ENCODE data around the gene DYNC2H1. TPM values are rescaled to one million over a fixed set of nuclear protein-coding genes. Genes with fewer than 3 reads are reported as not detected.
"Not testable (repeated sequence)": the region's sequence is repeated elsewhere in the genome, so short reads cannot be mapped to it uniquely, and the experiment has no call there.

Gene DYNC2H1
- total RNA-seq, 3 donors from 2014 or later: 2.3 to 12.4 (median 5.0) TPM

DNA sequence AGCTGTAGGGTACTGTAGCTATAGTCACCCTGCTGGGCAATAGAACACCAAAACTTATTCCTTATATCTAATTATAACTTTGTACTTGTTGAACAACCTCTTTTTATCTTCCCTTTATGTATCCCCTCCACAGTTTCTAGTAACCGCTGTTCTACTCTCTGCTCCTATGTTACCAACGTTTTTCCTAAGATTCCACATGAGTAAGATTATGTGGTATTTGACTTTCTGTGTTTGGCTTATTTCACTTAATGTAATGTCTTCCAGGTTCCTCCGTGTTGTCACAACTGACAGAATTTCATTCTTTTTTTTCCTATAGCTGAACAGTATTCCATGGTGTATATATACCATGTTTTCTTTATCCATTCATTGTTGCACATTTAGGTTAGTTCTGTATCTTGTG is 258.4 kb downstream of the DYNC2H1 start:
- DNase-seq (no peak), ATAC-seq (no peak)
- Histone ChIP-seq H3K4me1 (ENCODE audit: low read depth) (no peaks in the 10 kb centered on the region), H3K36me3 (ENCODE audit: low read depth) (no peaks in the 10 kb centered on the region), H3K9me3 (no peaks in the 10 kb centered on the region), H3K4me3 (no peak overlapping the region)
- intact Hi-C loops (cut with DNase I, micrococcal nuclease): no loop called here
- TF ChIP-seq, protein P1, sequence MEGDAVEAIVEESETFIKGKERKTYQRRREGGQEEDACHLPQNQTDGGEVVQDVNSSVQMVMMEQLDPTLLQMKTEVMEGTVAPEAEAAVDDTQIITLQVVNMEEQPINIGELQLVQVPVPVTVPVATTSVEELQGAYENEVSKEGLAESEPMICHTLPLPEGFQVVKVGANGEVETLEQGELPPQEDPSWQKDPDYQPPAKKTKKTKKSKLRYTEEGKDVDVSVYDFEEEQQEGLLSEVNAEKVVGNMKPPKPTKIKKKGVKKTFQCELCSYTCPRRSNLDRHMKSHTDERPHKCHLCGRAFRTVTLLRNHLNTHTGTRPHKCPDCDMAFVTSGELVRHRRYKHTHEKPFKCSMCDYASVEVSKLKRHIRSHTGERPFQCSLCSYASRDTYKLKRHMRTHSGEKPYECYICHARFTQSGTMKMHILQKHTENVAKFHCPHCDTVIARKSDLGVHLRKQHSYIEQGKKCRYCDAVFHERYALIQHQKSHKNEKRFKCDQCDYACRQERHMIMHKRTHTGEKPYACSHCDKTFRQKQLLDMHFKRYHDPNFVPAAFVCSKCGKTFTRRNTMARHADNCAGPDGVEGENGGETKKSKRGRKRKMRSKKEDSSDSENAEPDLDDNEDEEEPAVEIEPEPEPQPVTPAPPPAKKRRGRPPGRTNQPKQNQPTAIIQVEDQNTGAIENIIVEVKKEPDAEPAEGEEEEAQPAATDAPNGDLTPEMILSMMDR (IDR thresholded peaks at IDR 0.05): no peak

DNA sequence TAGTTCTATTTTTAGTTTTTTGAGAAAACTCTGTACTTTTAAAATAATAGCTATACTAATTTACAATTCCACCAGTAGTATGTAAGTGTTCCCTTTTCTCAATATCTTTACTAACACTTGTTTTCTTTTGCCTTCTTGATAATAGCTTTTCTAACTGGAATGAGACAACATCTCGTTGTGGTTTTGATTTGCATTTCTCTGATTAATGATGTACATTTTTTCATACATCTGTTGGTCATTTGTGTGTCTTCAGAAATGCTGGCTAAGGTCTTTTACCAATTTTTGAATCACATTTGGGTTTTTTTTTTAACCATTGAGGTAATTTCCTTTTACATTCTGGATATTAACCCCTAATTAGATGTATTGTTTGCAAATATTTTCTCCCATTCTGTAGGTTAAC is 258.9 kb downstream of the DYNC2H1 start:
- Histone ChIP-seq H3K9me3 (no peaks in the 10 kb centered on the region), H3K4me1 (ENCODE audit: low read depth) (no peaks in the 10 kb centered on the region), H3K36me3 (ENCODE audit: low read depth) (no peaks in the 10 kb centered on the region), H3K4me3 (no peak overlapping the region)
- TF ChIP-seq, protein P1 (IDR thresholded peaks at IDR 0.05): no peak
- DNase-seq (no peak), ATAC-seq (no peak)
- intact Hi-C loops (cut with DNase I, micrococcal nuclease): no loop called here

DNA sequence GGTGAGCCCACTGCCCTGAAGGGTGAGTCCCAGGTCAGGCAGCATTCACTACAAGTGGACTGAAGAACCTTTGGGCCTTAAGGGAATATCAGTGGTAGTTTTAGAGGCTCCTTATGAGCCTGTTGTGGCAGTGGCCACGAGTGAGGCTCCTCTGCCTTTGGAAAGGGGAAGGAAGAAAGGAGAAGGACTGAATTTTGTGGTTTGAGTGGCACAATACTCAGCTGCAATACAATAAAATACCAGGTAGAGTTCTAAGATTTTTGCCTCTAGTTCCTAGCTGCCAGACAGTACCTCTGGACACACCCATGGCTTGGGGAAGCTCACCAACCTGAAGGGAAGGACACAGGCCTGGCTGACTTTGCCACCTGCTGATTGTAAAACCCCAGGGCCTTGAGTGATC is 260.9 kb downstream of the DYNC2H1 start:
- intact Hi-C loops (cut with DNase I, micrococcal nuclease): no loop called here
- H3K9me3 ChIP-seq: peaks cover 7% of the 10 kb centered on the region
- H3K36me3 ChIP-seq (ENCODE audit: low read depth): no peaks in the 10 kb centered on the region
- TF ChIP-seq, protein P1 (IDR thresholded peaks at IDR 0.05): no peak
- no peaks in the 10 kb centered on the region for H3K4me1 ChIP-seq (ENCODE audit: low read depth)
- DNase-seq (no peak), ATAC-seq (peak; percentile 54)
- H3K4me3 ChIP-seq: no peak overlapping the region

DNA sequence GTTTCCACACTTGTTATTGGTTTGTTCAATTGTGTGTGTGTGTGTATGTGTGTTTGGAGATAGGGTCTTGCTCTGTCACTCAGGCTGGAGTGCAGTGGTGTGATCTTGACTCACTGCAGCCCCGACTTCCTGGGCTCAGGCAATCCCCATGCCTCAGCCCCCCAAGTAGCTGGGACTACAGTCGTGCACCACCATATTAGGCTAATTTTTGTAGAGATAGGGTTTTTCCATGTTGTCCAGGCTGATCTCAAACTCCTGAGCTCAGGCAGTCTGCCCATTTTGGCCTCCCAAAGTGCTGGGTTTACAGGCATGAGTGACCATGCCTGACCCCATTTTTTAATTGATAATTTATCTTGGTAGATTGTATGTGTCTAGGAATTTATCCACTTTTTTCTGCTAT is 263.7 kb downstream of the DYNC2H1 start:
- TF ChIP-seq, protein P1 (IDR thresholded peaks at IDR 0.05): no peak
- intact Hi-C loops (cut with DNase I, micrococcal nuclease): no loop called here
- peaks cover 7% of the 10 kb centered on the region for H3K9me3 ChIP-seq
- DNase-seq: no peak
- no peak for ATAC-seq
- H3K4me1 ChIP-seq (ENCODE audit: low read depth): no peaks in the 10 kb centered on the region
- H3K4me3 ChIP-seq: no peak overlapping the region
- H3K36me3 ChIP-seq (ENCODE audit: low read depth): no peaks in the 10 kb centered on the region

DNA sequence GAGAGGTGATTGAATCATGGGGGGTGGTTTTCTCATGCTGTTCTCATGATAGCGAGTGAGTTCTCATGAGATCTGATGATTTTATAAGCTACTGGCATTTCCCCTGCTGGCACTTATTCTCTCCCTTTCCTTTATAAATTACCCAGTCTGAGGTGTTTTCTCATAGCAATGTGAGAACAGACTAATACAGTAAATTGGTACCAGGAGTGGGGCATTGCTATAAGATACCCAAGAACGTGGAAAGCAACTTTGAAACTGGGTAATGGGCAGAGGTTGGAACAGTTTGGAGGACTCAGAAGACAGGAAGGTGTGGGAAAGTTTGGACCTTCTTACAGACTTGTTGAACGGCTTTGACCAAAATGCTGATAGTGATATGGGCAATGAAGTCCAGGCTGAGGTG is 265.0 kb downstream of the DYNC2H1 start:
- H3K4me1 ChIP-seq (ENCODE audit: low read depth); H3K36me3 ChIP-seq (ENCODE audit: low read depth); intact Hi-C loops (cut with DNase I, micrococcal nuclease); DNase-seq; H3K9me3 ChIP-seq; H3K4me3 ChIP-seq; ATAC-seq: not testable (repeated sequence)

DNA sequence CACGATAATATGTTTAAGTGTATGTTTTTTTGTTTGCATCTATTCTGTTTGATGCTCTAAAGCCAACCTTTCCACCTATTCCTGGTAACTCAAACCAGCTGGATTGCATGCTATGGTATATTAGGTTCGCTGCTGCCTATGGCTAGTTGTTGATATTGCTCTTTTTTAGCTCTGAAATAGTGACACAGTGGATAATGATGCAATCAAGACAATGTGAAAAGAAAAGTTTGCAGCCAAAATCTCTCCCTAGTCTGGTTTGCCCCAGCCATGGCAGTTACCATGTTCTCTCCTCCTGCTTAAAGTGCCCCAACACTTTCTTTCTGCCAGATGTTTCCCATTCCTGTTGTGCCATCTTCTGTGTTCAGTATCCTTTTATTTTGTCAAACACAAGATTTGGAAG is 269.7 kb downstream of the DYNC2H1 start:
- intact Hi-C loops (cut with DNase I, micrococcal nuclease): no loop called here
- TF ChIP-seq, protein P1 (IDR thresholded peaks at IDR 0.05): no peak
- ATAC-seq: no peak

More for the DNA sequence above, 269.7 kb downstream of the DYNC2H1 start:
- Histone ChIP-seq H3K4me3 (no peak overlapping the region), H3K36me3 (ENCODE audit: low read depth) (no peaks in the 10 kb centered on the region), H3K9me3 (peaks cover 7% of the 10 kb centered on the region), H3K4me1 (ENCODE audit: low read depth) (no peaks in the 10 kb centered on the region)
- no peak for DNase-seq

Data from mucosa of descending colon (tissue), 3 donors.